ENCODE data around the gene MTIF2. TPM values are rescaled to one million over a fixed set of nuclear protein-coding genes. Genes with fewer than 3 reads are reported as not detected.
A peak's percentile ranks its signal among the peaks of the same experiment; 100 is the strongest.

Gene MTIF2
- total and polyA plus RNA-seq, 9 of the 15 experiments (the other 6 are each of a cell fraction or from before 2014, with no cell fraction given), result 58.7 to 143 (median 105) TPM

- 12% methylated on average over 3 of the region's 3 CpGs for WGBS (ENCODE audit: insufficient coverage, low coverage, missing lambda C conversion rate)
- peak; percentile 6; the same call in 1 of the 3 replicates for ATAC-seq
- H3K9me1 ChIP-seq (ENCODE audit: control insufficient read depth, insufficient read depth, low read length), result no peaks in the 10 kb centered on the region
- POLR2A ChIA-PET, result interaction anchor here (0.8 kb wide), 1 partner anchor 356 kb away, joined by 3 read pairs; no protein-coding TSS in a partner anchor
- no peaks in the 10 kb centered on the region; the same call in 1 of the 2 replicates for H4K20me1 ChIP-seq (replicated peaks; ENCODE audit: control insufficient read depth, insufficient read depth, low read length)
- no TSS peak for BruUV-seq (replicated peaks)
- no peaks in the 10 kb centered on the region for H3K9me3 ChIP-seq (replicated peaks; ENCODE audit: control insufficient read depth, insufficient read depth, low read depth, low read length)
- H3K36me3 ChIP-seq (ENCODE audit: control insufficient read depth, insufficient read depth, low read length), result peaks cover 62% of the 10 kb centered on the region
- peak in 2 of 4 experiments; percentile 12 to 38 for DNase-seq (ENCODE audit: extremely low read depth in 1 of 4, low spot score in 3 of 4)
- H3K9ac ChIP-seq (ENCODE audit: insufficient read depth in 1 of 2, low read depth in 2 of 2, low read length in 2 of 2), result peak overlapping the region in 1 of 2 experiments; percentile 99; a peak in 2 of 4 replicates
- H3K4me3 ChIP-seq, result no peak overlapping the region
- FAIRE-seq, result peak; percentile 23
- H3K4me1 ChIP-seq (replicated peaks in 1 of 2; ENCODE audit: control insufficient read depth in 2 of 2, insufficient read depth in 2 of 2, low read length in 2 of 2), result peaks cover 8 to 19% of the 10 kb centered on the region in 2 experiments; a peak in 4 of 5 replicates
- CTCF ChIA-PET (ENCODE audit: low intra/inter-chr PET ratio), result interaction anchor here (0.6 kb wide), 1 partner anchor 392 kb away, joined by 3 read pairs; no protein-coding TSS in a partner anchor
- H3K4me2 ChIP-seq (ENCODE audit: insufficient read depth, low read length), result peak overlapping the region; percentile 43
- no peak overlapping the region for H2AFZ ChIP-seq (ENCODE audit: low read depth, low read length)
- in situ Hi-C loops (cut with MboI) (no loop called here), intact Hi-C loops (cut with micrococcal nuclease) (no loop called here)
- H3K27ac ChIP-seq (ENCODE audit: extremely low read depth, low read depth, low read length), result peak overlapping the region; percentile 46
- peaks cover 52% of the 10 kb centered on the region for H3K79me2 ChIP-seq (ENCODE audit: control insufficient read depth, insufficient read depth, low read length)
- no peaks in the 10 kb centered on the region for H3K27me3 ChIP-seq (ENCODE audit: control insufficient read depth in 2 of 2, insufficient read depth in 2 of 2, low read length in 2 of 2)
- TF ChIP-seq HEY1 (CRISPR knock-in tag; IDR thresholded peaks at IDR 0.05; ENCODE audit: borderline replicate concordance), result no peak
- no peak for TF ChIP-seq ZBTB26 (CRISPR knock-in tag; IDR thresholded peaks at IDR 0.05)
- TF ChIP-seq ZEB2 (IDR thresholded peaks at IDR 0.05), result no peak
- TF ChIP-seq EGR1 (conservative IDR thresholded peaks at IDR 0.05), result no peak
- no peak for TF ChIP-seq ASH1L (IDR thresholded peaks at IDR 0.05; ENCODE audit: borderline replicate concordance, low read depth, partially characterized antibody)
- TF ChIP-seq EP400 (IDR thresholded peaks at IDR 0.05), result no peak
- TF ChIP-seq RNF219 (CRISPR knock-in tag; IDR thresholded peaks at IDR 0.05), result no peak
- TF ChIP-seq ZNF609 (CRISPR knock-in tag; IDR thresholded peaks at IDR 0.05; ENCODE audit: borderline replicate concordance), result no peak
- TF ChIP-seq TCF3 (CRISPR knock-in tag; IDR thresholded peaks at IDR 0.05), result peak; percentile 66
- TF ChIP-seq ELF1 (tag; IDR thresholded peaks at IDR 0.05), result no peak
- no peak for TF ChIP-seq KLF10 (CRISPR knock-in tag; IDR thresholded peaks at IDR 0.05)
- TF ChIP-seq ZNF324 (CRISPR knock-in tag; IDR thresholded peaks at IDR 0.05), result no peak
Observed at GRCh38 chr2:55235724-55236538, 33.1 kb downstream of the MTIF2 start.
